Measurements from ENCODE around the gene MAML3.

Gene MAML3

GRCh38 chr4:139866276-139866962 lies 287.6 kb downstream of the MAML3 start:
- DNase-seq (ENCODE audit: low read depth, low spot score) = no peak

- DNase-seq (ENCODE audit: low read depth, low spot score) = no peak
Observed at GRCh38 chr4:139865537-139865936, 288.4 kb downstream of the MAML3 start.

GRCh38 chr4:139863531-139863930 lies 290.5 kb downstream of the MAML3 start:
- DNase-seq (ENCODE audit: low read depth, low spot score) = no peak

GRCh38 chr4:139861471-139861870 lies 292.5 kb downstream of the MAML3 start:
- DNase-seq (ENCODE audit: low read depth, low spot score) = no peak

GRCh38 chr4:139860435-139861024 lies 293.5 kb downstream of the MAML3 start:
- no peak for DNase-seq (ENCODE audit: low read depth, low spot score)

GRCh38 chr4:139859876-139860275 lies 294.1 kb downstream of the MAML3 start:
- DNase-seq (ENCODE audit: low read depth, low spot score) = no peak

- DNase-seq (ENCODE audit: low read depth, low spot score) = no peak
Observed at GRCh38 chr4:139858436-139859205, 295.4 kb downstream of the MAML3 start.

GRCh38 chr4:139857977-139858376 lies 296.0 kb downstream of the MAML3 start:
- no peak for DNase-seq (ENCODE audit: low read depth, low spot score)

GRCh38 chr4:139857021-139857420 lies 297.0 kb downstream of the MAML3 start:
- peak; percentile 35 for DNase-seq (ENCODE audit: low read depth, low spot score)

- DNase-seq (ENCODE audit: low read depth, low spot score) = no peak
Observed at GRCh38 chr4:139854668-139855403, 299.1 kb downstream of the MAML3 start.

GRCh38 chr4:139853309-139853708 lies 300.7 kb downstream of the MAML3 start:
- no peak for DNase-seq (ENCODE audit: low read depth, low spot score)

GRCh38 chr4:139852612-139853269 lies 301.2 kb downstream of the MAML3 start:
- DNase-seq (ENCODE audit: low read depth, low spot score) = no peak

- DNase-seq (ENCODE audit: low read depth, low spot score) = no peak
Observed at GRCh38 chr4:139851639-139852038, 302.3 kb downstream of the MAML3 start.

- DNase-seq (ENCODE audit: low read depth, low spot score) = no peak
Observed at GRCh38 chr4:139851133-139851532, 302.9 kb downstream of the MAML3 start.

GRCh38 chr4:139849219-139849618 lies 304.8 kb downstream of the MAML3 start:
- DNase-seq (ENCODE audit: low read depth, low spot score) = no peak

GRCh38 chr4:139848028-139848427 lies 306.0 kb downstream of the MAML3 start:
- DNase-seq (ENCODE audit: low read depth, low spot score) = no peak

GRCh38 chr4:139847602-139848001 lies 306.4 kb downstream of the MAML3 start:
- no peak for DNase-seq (ENCODE audit: low read depth, low spot score)

- DNase-seq (ENCODE audit: low read depth, low spot score) = no peak
Observed at GRCh38 chr4:139846766-139847165, 307.2 kb downstream of the MAML3 start.

- DNase-seq (ENCODE audit: low read depth, low spot score) = no peak
Observed at GRCh38 chr4:139845453-139846093, 308.4 kb downstream of the MAML3 start.

- DNase-seq (ENCODE audit: low read depth, low spot score) = no peak
Observed at GRCh38 chr4:139844459-139845036, 309.4 kb downstream of the MAML3 start.

- DNase-seq (ENCODE audit: low read depth, low spot score) = no peak
Observed at GRCh38 chr4:139844057-139844456, 309.9 kb downstream of the MAML3 start.
